HG02943 (cell line): ENCODE results near the gene ZNF792.
"Not testable (repeated sequence)": the region's sequence is repeated elsewhere in the genome, so short reads cannot be mapped to it uniquely, and the experiment has no call there.

ENCODE experiments used
- ATAC-seq: cut with Tn5 transposase; IDR thresholded peaks from one replicate; pipeline ENCODE4 v1.9.1; 2021; ENCODE audit warnings: mild to moderate bottlenecking, low read depth, moderate library complexity; ENCODE audit not compliant: unreplicated experiment

The ZNF792 gene

DNA sequence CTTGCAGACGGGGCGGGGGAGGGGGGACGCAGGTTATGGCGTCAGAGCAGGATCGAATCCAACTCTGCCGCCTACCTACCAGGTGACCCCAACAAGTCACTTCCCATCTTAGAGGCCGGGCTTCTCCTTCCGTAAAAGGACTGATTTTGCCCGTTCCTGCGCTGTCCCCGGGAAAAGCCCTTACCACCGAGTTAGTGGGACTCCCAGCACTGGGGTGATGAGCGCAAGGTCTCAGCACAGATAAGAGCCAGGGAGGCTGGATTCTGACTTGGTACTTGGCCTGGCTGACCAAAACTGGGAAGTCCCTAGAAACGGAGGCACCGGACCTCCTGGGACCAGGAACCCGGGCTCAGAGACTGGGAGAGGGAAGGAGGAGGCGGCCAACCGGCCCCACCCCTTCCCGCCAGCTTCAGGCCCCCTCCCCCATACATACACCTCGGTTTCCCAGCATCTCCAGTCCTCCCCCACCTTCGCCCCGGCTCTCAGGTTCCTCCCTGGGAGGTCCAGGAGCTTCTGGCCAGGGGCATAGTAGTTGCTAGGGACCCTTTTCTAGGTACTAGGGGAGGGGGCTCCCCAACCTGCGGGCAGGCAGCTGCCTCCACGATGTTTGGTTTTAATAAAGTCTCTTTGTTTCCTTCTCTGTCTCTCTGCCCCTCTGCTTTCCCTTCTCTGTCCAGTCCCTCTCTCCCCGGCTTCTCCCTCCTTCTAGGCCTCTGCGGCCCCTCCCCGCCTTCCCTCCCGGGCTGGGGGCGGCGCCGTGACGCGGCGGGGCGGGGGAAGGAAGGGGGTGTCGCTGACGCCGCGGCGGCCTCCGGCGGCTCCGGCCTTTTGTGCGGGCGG is 35.7 kb upstream of the ZNF792 start, which contains the start of gene GRAMD1A:
TSS of gene GRAMD1A (plus strand) at position 826 of the 840 bp plus-strand sequence. CDS start 156 bp downstream, outside the sequence.
- no peak for ATAC-seq

- ATAC-seq: no peak
These were observed 34.9 kb upstream of the ZNF792 start for GRCh38 chr19:34998777-34999497.

DNA sequence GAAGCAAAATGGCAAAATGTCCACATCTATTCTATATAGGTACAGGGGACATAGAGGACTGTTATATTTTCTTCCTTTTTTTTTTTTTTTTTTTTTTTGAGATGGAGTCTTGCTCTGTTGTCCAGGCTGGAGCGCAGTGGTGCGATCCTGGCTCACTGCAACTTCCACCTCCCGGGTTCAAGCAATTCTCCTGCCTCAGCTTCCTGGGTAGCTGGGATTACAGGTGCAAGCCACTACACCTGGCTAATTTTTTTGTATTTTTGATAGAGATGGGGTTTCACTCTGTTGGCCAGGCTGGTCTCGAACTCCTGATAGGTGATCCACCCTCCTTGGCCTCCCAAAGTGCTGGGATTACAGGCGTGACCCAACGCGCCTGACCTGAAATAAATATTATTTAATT is 34.2 kb upstream of the ZNF792 start:
- ATAC-seq: not testable (repeated sequence)

GRCh38 chr19:34997071-34997617 is 33.1 kb upstream of the ZNF792 start:
- ATAC-seq: no peak

DNA sequence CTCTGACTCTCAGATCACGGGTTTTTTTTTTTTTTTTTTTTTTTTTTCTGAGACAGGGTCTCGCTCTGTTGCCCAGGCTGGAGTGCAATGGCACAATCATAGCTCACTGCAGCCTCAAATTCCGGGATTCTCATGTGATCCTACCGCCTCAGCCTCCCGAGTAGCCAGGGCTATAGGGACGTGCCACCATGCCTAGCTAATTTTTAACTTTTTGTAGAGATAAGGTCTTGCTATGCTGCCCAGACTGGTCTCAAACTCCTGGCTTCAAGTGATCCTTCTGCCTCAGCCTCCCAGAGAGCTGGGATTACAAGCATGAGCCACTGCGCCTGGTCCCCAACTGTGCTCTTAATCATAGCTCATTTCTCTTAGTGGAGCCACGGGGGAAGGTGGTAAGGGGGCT is 31.5 kb upstream of the ZNF792 start:
- ATAC-seq: no peak

DNA sequence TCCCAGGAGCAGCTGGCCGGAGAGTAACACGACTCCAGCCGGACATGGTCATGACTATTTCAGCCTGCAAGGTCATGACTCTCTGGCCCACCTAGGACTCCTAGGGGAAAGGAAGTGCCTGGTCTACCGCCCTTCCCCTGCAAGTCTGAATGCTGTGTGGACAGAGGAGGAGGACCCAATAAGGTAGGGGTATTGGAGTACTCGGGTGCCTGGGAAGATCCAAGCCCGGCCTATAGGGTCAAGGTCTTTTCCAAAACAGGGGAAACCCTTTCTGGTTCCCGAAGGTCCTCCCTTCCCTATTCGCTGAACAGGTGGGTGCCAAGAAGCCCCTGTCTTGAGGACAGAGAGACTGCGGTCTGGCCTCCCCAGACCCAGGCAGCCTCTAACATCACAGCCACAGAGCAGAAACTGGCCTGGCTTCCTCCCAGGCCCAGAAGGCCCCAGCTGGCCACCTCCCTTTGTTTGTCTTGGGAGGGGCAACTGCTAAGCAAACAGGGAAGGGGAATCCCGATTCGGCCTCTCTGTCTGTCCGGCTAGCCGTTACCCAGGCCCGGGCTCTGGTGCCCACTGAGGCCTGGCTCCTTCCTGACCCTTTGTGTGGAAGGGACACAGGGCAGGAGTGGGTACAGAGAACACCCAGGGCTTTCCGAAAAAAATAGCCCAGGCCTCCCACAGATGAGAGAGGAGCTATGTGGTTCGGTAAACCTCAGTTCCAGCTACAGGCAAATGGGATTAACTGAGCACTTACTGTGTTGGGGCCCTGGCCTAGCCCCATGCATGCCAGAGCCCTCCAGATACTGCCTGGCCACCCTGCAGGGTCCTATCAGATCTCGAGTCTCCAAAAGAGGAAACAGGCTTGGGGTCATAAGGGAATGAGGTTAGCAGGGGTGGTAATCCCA is 30.9 kb upstream of the ZNF792 start:
- no peak for ATAC-seq

GRCh38 chr19:34994286-34994642 is 30.2 kb upstream of the ZNF792 start:
- no peak for ATAC-seq

DNA sequence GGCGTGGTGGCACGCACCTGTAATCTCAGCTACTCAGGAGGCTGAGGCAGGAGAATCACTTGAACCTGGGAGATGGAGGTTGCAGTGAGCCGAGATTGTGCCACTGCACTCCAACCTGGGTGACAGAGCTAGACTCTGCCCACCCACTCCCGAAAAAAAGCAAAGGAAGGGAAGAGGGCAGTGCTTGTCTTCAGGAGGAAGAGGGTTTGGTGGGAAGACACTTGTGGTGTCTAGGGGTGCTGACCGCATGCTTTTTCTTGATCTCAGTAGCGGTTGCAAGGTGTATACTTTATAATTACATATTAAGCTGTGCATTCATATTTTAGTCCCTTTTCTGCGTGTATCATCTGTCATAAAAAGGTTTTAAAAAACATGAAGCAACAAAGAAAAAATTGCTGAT is 28.6 kb upstream of the ZNF792 start:
- ATAC-seq: not testable (repeated sequence)

GRCh38 chr19:34991542-34992333 is 27.7 kb upstream of the ZNF792 start:
- ATAC-seq: no peak

DNA sequence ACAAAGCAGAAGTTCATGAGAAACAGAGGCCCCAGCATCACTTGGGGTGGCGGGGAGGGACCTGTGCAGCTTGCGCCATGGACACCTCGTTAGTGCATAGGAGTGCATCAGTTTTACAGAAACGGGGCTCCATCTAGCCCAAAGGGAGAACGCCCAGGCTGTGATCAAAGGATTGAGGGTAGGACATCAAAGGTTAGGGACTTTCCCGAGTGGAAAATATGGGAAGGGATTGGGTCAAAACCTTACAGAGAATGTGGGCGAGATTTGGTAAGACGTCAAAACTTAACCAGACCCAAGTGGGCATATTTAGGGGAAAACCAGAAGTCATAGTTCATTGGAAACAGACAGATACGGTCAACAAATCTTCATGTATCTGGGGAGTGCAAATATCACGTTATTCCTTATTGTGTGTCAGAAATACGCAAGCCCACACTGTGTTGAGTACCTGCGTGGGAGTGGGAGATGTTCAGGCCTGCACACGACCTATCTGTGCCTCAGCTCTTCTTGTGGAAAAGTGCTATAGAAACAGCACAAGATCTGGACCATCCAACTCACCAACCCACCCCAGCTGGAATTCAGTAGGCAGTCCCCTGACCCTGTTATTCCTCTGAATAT is 26.7 kb upstream of the ZNF792 start:
- ATAC-seq: no peak

GRCh38 chr19:34989298-34989697 is 25.3 kb upstream of the ZNF792 start:
- ATAC-seq: no peak

GRCh38 chr19:34988119-34988518 is 24.1 kb upstream of the ZNF792 start:
- ATAC-seq: no peak

DNA sequence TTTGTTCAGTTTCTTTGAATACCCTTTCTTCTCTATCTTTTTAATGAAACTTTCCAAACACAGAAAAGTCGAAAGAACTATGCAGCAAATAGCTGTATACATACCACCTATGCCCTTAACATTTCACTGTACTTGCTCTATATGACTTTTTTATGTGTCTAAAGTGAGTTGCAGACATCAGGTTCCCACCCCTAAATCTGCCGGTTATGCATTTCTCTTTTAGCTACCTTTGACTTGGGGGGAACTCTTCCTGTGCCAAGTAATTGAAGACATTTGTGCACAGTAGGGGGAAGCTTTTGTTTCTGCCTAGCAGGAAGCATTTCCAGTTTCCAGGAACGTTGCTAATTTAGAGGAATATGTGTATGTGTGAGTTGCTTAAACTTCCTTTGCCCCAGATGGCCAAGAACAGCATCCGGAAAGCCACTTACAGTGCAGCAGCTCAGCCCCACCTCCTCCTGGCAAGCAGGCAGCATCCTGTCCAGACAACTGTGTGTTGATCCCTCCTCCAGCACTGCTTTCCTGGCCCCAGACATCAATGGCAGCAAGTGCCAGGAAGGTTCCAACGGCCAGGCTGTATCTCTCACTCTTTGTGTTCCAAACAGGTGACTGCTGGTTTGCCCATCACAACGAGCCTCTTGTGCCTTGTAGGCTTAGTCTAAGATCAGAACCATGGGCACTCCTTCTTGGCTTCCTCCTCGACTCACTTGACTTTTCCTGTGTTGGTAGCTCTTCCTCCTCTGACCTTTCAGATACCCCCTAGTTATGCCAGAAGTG is 21.4 kb upstream of the ZNF792 start:
- no peak for ATAC-seq

DNA sequence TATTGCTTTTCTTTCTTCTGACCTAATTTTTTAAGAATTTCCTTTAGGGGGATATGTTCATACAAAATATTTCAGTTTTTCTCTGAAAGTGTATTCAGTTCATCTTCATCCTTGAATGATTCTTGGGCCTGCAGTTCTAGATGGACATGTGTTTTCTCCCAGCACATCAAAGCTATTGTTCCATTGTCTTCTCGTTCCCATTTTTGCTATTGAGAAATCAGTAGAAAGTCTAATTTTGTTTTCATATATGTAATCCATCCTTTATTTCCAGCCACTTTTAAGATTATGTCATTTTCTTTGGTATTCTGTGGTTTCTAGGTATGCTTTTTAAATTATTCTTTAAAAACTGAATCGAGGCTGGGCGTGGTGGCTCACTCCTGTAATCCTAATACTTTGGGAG is 20.3 kb upstream of the ZNF792 start:
- no peak for ATAC-seq

- no peak for ATAC-seq
These were observed 19.8 kb upstream of the ZNF792 start for GRCh38 chr19:34983786-34984185.

DNA sequence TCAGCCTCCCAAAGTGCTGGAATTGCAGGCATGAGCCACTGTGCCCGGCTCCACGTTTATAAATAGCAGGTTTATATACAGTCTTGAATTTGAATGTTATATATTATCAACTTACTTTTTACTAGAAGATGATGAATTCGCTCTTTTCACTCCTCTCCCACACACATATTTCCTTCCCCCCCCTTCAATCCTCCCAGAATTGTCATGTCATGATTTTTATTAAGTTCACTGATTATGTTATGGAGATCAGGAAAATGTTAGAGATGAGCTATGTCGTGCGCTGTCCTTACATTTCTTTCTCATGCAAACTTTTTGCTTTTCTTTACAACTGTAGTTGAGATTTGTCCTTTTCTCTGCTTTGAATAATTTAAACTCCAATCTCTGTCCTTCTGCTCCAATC is 18.2 kb upstream of the ZNF792 start:
- no peak for ATAC-seq

- no peak for ATAC-seq
These were observed 16.0 kb upstream of the ZNF792 start for GRCh38 chr19:34979819-34980640.

GRCh38 chr19:34976611-34977010 is 12.6 kb upstream of the ZNF792 start:
- ATAC-seq: no peak
